NB4 (cell line): ENCODE measurements around the gene TGFBR1.

ENCODE experiments used
- CTCF ChIP-seq: IDR thresholded peaks from one replicate; pipeline ENCODE4 v1.5.1; 2012; ENCODE audit warnings: low read depth, low read length
- POLR2A ChIP-seq: IDR thresholded peaks from 2 replicates; pipeline ENCODE4 v1.6.1; 2011; ENCODE audit warnings: mild to moderate bottlenecking; ENCODE audit not compliant: insufficient read length; ENCODE audit errors: extremely low read depth

GRCh38 chr9:99076030-99076429 is 28.9 kb upstream of the TGFBR1 start:
- TF ChIP-seq CTCF = no peak
- no peak for TF ChIP-seq POLR2A
